Ascending aorta (tissue), 2 donors: ENCODE measurements around the gene ABLIM2. TPM values are rescaled to one million over a fixed set of nuclear protein-coding genes. Genes with fewer than 3 reads are reported as not detected.

Source experiments
- DNase-seq, 2 donors: peaks; one replicate each; pipeline ENCODE4 v3.0.0-alpha.2; 2019; ENCODE audit warnings: low spot score in 2 of 2
- H3K27ac ChIP-seq, 2 donors: fragments of 200-600 bp; sonication (generic); one replicate each; pipeline ENCODE4 v1.5.1; 2016 to 2017; ENCODE audit warnings: mild to moderate bottlenecking in 1 of 2
- H3K27me3 ChIP-seq: fragments of 200-600 bp; sonication (generic); one replicate; pipeline ENCODE4 v1.5.1; 2017
- H3K36me3 ChIP-seq, 2 donors: fragments of 200-600 bp; sonication (generic); one replicate each; pipeline ENCODE4 v1.5.1; 2016
- H3K4me1 ChIP-seq, 2 donors: fragments of 200-600 bp; sonication (generic); one replicate each; pipeline ENCODE4 v1.5.1; 2016 to 2017; ENCODE audit warnings: mild to moderate bottlenecking in 1 of 2
- H3K4me3 ChIP-seq, 2 donors: fragments of 200-600 bp; sonication (generic); one replicate each; pipeline ENCODE4 v1.5.1; 2016 to 2017; ENCODE audit warnings: mild to moderate bottlenecking in 1 of 2
- H3K9me3 ChIP-seq, 2 donors: fragments of 200-600 bp; sonication (generic); one replicate each; pipeline ENCODE4 v1.5.1; 2016
- intact Hi-C: fragments of 100-400 bp; cut with DNase I; formaldehyde crosslinking; loops from one replicate; pipeline ENCODE4 v1.15.1; 2023
- total RNA-seq: library from RNA; depleted of rRNA; stranded (reverse); fragments of >200 nt; gene quantifications from one replicate; pipeline ENCODE4 v1.1.0, GENCODE V29; 2016
- TF ChIP-seq, protein P1 (sequence below), 3 experiments: fragments of 200-600 bp in 2 of 3; fragments of 450-650 bp in 1 of 3; sonication (generic) in 2 of 3; IDR thresholded peaks; one replicate each; pipeline ENCODE4 v1.5.1; 2016 to 2019; ENCODE audit warnings: antibody characterized with exemption in 3 of 3, mild to moderate bottlenecking in 1 of 3, moderate library complexity in 1 of 3

ABLIM2 gene
- total RNA-seq, 1 donor from 2014 or later = 30.8 TPM

- intact Hi-C loops = no loop called here
- Histone ChIP-seq H3K4me1 (no peaks in the 10 kb centered on the region), H3K36me3 (peaks cover 0 to 20% of the 10 kb centered on the region in 2 donors), H3K27me3 (no peaks in the 10 kb centered on the region), H3K9me3 (peaks cover 10 to 18% of the 10 kb centered on the region in 2 donors), H3K4me3 (no peak overlapping the region), H3K27ac (no peak overlapping the region)
- TF ChIP-seq, protein P1, sequence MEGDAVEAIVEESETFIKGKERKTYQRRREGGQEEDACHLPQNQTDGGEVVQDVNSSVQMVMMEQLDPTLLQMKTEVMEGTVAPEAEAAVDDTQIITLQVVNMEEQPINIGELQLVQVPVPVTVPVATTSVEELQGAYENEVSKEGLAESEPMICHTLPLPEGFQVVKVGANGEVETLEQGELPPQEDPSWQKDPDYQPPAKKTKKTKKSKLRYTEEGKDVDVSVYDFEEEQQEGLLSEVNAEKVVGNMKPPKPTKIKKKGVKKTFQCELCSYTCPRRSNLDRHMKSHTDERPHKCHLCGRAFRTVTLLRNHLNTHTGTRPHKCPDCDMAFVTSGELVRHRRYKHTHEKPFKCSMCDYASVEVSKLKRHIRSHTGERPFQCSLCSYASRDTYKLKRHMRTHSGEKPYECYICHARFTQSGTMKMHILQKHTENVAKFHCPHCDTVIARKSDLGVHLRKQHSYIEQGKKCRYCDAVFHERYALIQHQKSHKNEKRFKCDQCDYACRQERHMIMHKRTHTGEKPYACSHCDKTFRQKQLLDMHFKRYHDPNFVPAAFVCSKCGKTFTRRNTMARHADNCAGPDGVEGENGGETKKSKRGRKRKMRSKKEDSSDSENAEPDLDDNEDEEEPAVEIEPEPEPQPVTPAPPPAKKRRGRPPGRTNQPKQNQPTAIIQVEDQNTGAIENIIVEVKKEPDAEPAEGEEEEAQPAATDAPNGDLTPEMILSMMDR (IDR thresholded peaks at IDR 0.05) = no peak
- DNase-seq = no peak
Observed at GRCh38 chr4:8061145-8061544, 97.5 kb downstream of the ABLIM2 start.

DNA sequence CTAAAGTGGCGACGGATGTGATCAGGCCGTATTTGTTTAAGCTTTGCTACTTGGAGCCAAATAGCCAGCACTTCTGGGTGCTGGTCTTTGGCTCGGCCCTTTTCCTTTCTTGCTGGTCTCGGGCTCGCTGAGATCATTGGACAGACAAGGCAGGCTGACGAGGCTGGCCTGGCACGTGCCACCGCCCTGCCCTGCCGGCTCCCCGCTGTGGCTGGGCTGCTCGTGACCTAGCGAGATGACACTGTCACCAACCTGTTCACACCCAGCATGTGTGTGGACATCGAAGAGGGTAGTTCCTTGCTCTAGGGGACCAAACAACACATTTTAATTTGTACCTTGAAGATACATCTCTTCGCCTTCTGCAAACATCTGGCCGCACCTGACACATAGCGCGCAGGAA is 98.0 kb downstream of the ABLIM2 start:
- Histone ChIP-seq H3K4me1 (no peaks in the 10 kb centered on the region), H3K27me3 (no peaks in the 10 kb centered on the region), H3K27ac (no peak overlapping the region), H3K9me3 (peaks cover 10 to 18% of the 10 kb centered on the region in 2 donors), H3K36me3 (peaks cover 0 to 21% of the 10 kb centered on the region in 2 donors), H3K4me3 (no peak overlapping the region)
- no peak for DNase-seq
- TF ChIP-seq, protein P1 (IDR thresholded peaks at IDR 0.05) = no peak
- intact Hi-C loops = no loop called here

- H3K9me3 ChIP-seq = peaks cover 0 to 7% of the 10 kb centered on the region in 2 donors
- TF ChIP-seq, protein P1 (IDR thresholded peaks at IDR 0.05) = no peak
- intact Hi-C loops = loop anchor here (5.0 kb wide), 1 partner anchor 141 kb away; no protein-coding TSS in a partner anchor
- no peak overlapping the region for H3K4me3 ChIP-seq
- no peak for DNase-seq
- no peaks in the 10 kb centered on the region for H3K27me3 ChIP-seq
- peaks cover 2 to 31% of the 10 kb centered on the region in 2 donors for H3K36me3 ChIP-seq
- no peak overlapping the region for H3K27ac ChIP-seq
- no peaks in the 10 kb centered on the region for H3K4me1 ChIP-seq
Observed at GRCh38 chr4:8058031-8058479, 100.6 kb downstream of the ABLIM2 start.

DNA sequence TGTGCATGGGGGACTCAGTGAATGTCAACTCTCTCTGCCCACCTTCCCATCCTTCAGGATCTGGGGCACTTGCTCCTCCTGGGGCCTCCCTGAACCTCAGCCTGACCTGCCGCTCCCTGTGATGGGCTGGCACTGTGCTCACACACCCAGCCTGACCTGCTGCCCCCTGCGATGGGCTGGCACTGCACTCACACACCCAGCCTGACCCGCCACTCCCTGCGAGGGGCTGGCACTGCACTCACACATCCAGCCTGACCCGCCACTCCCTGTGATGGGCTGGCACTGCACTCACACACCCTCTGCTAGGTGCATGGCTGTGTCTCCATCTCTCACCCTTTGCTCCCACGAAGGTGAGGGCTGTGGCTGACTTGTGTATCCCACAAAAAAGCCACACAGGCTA is 103.4 kb downstream of the ABLIM2 start:
- Histone ChIP-seq H3K9me3 (peaks cover 0 to 7% of the 10 kb centered on the region in 2 donors), H3K4me1 (peaks cover 0 to 7% of the 10 kb centered on the region in 2 donors), H3K4me3 (no peak overlapping the region), H3K27ac (no peak overlapping the region), H3K27me3 (no peaks in the 10 kb centered on the region), H3K36me3 (peaks cover 2 to 31% of the 10 kb centered on the region in 2 donors)
- DNase-seq = no peak
- TF ChIP-seq, protein P1 (IDR thresholded peaks at IDR 0.05) = no peak
- intact Hi-C loops = loop anchor here (5.0 kb wide), 1 partner anchor 138 kb away; no protein-coding TSS in a partner anchor

DNA sequence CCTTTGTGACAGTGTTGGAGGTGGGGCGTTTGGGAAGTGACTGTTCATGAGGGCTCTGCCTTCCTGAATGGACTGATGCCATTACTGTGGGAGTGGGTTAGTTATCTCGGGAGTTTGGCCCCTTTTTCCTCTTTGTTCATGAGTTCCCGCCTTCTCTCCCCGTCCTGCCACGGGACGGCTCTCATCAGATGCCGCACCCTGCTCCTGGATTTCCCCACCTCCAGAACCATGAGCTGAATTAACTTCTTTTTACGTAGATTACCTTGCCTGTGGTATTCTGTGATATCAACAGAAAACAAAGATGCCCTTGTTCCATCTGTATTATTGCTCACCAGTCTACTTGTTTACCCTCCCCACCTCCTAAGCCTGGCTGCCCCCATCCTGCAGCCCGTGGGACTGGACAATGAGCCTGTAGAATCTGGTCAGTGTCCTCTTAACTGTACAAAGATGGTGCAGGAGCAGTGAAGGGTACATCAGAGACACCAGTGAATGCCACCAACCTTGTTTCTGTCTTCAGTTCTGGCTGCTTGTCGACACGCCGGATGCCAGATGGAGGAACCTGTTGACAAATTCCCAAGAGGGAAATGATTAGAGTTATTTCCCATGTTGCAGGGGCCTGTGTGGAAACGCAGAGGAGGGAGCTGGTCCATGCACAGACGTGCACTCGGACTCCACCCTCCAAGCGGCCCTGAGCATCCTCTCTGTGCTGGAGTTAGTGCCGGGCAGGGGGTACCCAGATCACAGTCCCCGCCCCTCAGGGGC is 104.7 kb downstream of the ABLIM2 start:
- no peak for DNase-seq
- Histone ChIP-seq H3K4me3 (no peak overlapping the region), H3K27ac (no peak overlapping the region), H3K4me1 (peaks cover 0 to 7% of the 10 kb centered on the region in 2 donors), H3K36me3 (peaks cover 2 to 26% of the 10 kb centered on the region in 2 donors), H3K9me3 (peaks cover 0 to 7% of the 10 kb centered on the region in 2 donors), H3K27me3 (no peaks in the 10 kb centered on the region)
- TF ChIP-seq, protein P1 (IDR thresholded peaks at IDR 0.05) = no peak
- intact Hi-C loops = no loop called here
